Measurements from ENCODE around the gene CDH15.

CDH15 gene

DNA sequence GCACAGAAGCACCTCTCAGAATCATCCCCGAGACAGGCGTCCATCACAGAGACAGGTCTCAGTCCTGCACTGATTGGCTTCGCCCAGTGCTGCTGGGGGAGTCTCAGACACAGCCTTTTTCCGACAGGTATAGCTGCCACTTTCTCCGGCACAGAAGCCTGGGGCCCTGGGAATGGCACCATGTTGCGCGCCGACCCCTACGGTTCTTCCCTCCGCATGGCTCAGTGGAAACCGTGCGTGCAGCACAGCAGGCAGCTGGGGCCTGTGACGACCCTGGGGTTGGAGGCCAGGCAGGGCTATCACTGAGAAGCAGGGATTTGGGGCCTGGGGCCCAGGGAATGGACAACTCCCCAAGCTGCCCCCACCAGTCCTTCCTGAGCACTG lies 29.7 kb upstream of the CDH15 start:
- DNase-seq, result no peak

DNA sequence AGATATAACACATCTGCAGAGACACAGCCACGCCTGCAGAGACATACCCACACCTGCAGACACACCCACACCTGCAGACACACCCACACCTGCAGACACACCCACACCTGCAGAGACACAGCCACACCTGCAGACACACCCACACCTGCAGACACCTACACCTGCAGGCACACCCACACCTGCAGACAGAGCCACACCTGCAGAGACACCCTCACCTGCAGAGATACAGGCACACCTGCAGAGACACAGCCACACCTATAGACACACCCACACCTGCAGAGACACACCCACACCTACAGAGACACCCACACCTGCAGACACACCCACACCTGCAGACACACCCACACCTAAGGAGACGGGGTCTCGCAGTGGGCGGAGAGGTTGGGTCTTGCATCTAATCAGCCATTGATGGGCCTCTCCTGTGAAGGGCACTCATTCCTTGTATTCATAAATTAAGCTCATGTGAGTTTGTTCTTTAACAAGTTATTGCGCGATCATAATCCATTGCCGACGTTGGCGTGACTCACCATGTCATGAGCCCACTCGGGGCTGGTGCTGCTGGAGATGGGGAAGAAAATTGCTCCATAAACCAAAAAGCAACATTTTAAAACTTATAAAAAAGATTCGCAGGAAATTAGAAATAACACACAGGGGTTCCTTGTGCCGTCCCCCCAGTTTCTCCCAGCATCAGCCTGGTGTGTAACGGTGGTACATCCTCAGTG lies 28.9 kb upstream of the CDH15 start:
- DNase-seq, result no peak

DNA sequence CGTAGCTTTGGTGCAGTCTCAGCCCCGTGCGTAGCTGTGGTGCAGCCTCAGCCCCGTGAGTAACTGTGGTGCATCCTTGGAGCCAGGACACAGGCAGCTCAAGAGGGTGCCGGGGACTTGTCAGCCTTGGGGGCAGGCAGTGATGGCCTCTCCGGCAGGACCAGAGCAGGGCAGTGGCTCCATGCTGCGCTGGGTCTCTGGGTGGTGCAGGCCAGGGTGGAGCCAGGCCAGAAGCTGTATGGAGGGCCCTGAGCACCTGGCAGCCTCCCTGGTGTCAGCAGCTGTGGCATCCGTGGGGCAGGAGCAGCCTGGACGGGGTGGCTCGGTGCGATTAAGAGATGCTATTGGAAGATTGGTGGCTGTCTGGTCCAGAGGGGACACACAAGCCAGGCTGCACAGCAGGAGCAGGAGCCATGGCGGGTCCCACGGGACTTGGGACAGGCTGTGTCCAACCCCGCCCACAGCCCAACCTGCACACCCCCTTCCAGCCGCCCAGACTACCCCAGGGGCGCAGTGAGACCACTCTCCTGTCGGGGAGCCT lies 28.3 kb upstream of the CDH15 start:
- no peak for DNase-seq

DNA sequence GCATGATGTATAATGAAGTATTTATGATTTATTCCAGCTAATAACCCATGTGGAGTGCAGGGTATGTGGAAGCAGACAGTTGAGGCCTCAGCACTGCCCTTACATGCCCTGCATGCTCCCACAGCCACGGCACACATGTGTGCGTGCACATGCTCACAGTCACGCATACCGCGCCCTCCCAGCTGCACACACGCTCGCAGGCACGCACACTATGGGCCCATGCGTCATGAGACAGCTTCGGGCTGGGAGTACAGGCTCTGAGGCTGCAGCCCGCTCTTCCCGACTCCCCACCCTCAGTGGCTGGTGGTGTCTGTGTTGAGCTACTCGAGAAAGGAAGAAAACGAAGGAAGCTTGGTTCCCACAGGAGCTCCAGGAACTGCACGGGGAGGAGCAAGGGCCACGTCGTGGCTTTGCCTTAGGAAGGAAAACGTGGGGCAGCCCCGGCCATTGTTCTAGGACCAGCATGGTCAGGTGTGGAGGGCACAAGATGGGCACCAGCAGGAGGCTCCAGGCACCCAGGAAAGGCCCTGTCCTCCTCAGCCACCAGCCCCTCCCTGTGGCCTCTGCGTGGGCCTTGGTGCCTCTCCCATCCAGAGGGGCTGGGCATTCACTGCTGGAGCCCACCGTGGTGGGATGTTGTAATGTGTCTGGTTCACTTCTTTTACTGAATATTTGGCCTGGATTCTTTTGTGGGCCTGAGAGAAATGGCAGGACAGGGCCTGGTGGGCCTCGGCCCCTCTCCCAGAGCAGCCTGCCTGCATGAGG lies 27.5 kb upstream of the CDH15 start:
- no peak for DNase-seq

DNA sequence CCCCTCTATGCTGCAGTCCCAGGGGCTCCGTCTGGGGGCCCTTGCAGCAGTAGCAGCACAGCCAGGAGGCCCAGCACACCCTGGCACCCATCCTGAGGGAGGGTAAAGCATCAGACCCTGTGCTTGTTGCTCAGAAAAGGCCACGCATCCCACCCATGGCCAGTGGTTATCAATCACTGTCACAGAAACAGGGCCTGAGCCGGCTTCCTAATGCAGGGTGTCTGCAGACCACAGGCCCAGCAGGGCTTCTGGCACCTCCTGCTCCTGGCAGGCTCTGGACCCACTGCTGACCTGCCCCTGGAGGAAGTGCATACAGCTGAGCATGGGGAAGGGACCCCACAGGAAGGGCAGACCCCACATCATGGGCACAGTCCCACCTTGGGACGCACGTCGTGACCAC lies 26.9 kb upstream of the CDH15 start:
- DNase-seq, result no peak

DNA sequence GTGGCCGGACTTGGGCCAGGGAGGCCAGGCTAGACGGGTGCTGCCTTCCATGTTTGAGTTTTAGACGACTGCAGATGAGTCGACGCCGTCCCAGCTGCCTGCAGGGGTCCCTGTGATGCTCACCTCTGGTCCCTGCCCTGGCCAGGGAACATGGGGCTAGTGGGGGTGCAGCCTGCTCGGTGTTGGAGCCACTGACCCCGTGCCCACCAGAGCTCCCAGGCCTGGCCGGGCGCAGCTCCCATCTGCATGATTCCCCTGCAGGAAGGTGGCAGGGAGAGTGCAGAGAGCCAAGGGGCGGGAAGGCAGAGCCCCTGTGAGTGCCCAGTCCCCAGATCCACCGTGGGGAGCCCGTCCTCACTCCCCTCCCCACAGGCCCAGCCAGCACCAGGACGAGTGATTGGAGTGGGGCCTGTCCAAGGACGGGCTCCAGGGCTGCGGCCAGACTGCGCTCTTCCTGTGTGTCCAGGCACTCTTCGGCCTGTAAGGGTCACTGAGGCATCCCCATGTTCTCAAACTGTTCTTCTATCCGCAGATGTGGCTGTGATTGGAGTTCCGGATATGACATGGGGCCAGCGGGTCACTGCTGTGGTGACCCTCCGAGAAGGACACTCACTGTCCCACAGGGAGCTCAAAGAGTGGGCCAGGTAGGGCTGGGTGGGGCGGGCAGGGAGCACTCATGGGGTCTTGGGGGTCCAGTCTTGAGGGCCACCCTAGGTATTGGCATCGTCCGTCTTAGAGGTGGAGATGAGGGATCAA lies 26.0 kb upstream of the CDH15 start:
- no peak for DNase-seq

DNA sequence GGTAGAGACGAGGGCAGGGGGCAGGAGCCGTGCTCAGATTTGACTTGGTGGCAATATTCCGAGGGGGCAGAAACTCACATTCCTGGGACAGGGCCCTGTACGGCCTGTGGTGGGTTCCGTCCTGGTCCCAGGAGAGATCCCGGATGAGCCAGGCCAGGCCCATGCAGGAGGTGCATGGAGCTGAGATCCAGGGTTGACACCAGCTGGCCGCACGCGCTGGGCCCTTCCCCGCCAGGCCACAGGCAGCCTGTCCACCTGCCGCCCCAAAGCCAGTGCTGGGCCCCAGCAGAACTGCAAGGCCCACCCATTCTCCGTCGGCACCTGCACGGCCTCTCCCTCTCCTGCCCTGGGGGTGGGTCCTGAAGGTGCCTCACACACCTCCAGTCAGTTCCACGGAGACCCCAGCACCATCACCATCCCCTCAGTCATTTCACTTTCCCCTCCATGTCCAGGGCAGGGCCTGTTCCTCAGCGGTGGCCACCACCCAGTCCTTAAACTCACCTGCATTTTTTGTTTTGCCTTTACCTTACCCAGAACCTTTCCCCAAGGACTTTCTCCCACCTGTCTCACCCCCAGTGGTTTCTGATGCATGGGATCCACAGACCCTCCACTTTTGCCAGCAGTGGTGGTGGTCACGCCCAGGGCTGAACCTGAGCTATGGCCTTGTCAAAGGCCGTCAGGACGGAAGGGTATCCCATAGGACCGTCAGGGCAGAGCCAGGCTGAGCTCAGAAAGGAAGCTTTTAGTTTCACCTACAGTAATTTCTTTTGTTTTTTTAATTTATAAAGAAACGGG lies 25.1 kb upstream of the CDH15 start:
- no peak for DNase-seq

DNA sequence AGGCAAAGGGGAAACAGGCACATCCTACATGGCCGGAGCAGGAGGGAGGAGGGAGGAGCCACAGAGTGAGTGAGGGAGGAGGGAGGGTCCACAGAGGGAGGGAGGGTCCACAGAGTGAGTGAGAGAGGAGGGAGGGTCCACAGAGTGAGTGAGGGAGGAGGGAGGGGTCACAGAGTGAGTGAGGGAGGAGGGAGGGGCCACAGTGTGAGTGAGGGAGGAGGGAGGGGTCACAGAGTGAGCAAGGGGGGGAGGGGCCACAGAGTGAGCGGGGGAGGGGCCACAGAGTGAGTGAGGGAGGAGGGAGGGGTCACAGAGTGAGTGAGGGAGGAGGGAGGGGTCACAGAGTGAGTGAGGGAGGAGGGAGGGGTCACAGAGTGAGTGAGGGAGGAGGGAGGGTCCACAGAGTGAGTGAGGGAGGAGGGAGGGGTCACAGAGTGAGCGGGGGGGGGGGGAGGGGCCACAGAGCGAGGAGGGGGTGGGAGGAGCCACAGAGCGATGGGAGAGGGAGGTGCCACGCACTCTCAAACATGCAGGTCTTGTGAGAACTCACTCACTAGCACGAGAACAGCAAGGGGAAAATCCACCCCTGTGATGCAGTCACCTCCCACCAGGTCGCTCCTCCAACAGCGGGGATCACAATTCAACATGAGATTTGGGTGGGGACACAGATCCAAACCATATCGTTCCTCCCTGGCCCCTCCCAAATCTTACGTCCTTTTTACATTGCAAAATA lies 24.3 kb upstream of the CDH15 start:
- no peak for DNase-seq

DNA sequence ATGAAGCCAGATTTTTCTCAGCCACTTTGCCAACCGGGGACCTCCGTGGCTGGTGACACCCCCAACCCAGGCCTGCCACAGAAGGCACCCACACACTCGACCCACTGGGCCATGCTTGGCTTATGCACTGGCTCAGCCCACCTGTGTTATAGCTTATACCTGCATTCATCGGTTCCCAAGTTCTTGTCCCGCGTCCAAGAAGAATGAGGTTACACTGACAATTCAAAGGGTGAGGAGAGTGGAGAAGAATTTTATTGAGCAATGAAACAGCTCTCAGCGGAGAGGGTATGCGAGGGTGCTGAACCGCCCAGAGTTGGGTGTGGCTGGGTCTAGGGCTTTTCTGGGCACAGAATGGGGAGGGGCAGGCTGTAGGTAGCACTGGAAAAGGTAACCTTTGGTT lies 22.2 kb upstream of the CDH15 start:
- no peak for DNase-seq

DNA sequence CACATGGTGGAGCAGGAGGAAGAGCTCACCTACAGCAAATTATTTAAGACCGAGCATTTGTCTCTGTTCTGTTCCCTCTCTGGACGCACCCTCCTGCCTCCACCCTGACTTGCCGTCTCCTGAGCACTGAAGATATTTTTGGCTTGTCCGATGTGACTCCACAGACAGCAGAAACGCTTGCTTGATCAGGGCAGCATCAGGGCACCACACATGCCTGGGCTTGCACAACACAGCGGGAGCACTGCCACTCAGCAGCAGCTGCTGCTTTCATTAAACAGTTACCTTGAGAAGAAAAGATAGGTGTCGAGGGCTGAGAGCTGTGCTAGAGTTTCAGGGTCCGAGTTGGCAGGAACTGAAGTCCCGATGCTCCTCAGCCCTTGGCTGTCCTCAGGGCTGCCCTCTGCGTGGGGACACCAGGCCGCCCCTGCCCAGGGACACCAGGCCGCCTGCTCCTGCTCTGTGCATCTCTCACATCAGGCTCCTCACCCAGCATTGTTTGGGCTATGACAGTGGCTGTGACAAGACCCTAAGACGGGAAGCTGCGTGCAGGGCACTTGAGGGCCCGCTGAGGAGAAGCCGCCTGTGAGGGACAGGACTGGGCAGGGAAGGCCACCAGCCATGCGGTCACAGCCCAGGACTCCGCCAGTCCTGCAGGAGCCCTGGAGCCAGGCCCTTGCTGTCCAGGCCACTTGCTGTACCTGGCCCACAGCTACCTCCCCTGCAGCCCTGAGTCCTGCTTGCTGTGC lies 21.3 kb upstream of the CDH15 start:
- DNase-seq, result no peak

DNA sequence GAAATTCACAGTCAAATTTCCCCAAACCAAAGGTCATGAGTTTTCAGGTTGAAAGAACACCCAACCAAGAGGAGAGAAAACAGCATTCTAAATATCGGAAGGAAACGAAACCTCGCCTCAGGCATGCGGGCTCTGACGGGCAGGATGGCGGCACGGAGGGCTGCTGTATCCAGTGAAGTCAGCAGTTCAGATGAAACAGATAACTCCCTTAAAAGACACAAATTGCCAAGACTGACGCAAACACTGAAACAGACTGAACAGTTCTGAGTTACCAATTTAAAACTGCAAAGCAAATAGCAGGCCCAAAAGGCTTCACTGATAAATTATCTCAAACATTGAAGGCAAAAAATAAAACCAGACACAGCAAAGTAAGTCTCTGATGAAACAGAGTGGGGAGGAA lies 20.6 kb upstream of the CDH15 start:
- no peak for DNase-seq

DNA sequence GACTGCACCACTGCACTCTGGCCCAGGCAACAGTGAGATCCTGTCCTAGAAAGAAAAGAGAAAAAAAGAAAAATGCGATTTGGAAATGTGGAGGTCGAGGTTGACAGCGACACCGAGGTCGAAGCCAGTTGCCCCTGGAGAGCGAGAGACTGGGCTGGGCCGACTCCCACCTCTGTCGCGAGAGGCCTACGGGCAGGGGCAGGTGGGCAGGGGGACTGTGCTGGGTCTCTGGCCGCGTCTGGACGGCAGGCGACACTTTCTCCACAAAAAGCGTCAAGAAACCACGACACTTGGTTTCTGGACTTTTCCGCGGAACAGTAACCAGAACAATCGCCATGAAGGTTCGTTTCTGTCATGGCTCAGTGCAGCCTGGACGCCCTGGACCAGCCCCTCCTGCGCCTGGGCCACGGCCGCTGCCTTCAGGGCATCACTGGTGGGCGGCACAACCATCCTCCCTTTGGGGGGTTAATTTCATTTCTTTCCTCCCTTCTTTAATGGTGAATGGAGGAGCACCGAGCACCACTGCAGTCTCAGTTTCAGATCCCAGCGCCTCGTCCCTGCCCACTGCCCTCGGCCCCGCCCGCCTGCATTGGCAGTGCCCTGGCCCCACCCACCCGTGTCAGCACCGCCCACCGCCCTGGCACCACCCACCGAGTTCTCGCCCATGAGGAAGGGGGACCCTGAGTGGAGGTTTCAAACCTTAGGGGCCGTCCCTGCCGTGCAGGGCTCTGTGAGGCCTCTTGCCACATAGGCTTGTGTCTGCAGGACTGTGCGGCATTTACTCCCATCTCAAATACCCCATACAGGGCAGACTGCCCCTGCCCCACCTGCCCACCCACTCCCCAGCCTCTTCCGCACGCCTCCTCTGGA lies 18.5 kb upstream of the CDH15 start:
- no peak for DNase-seq

DNA sequence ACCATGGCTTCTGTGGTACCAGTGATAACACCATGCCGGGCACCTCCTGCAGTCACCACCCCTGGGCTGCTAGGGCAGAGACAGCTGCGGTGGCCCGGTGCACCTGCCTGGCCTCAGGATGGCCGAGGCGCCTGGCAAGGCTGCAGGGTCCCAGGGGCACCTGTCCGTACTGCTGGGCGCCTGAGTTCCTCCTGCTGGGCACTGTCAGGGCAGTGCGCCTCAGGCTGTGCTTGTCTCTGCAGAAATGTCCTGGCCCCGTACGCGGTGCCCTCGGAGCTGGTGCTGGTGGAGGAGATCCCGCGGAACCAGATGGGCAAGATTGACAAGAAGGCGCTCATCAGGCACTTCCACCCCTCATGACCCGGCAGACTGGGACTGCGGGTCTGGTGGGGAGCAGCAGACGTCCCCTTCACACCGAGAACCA lies 17.7 kb upstream of the CDH15 start:
- DNase-seq, result no peak

DNA sequence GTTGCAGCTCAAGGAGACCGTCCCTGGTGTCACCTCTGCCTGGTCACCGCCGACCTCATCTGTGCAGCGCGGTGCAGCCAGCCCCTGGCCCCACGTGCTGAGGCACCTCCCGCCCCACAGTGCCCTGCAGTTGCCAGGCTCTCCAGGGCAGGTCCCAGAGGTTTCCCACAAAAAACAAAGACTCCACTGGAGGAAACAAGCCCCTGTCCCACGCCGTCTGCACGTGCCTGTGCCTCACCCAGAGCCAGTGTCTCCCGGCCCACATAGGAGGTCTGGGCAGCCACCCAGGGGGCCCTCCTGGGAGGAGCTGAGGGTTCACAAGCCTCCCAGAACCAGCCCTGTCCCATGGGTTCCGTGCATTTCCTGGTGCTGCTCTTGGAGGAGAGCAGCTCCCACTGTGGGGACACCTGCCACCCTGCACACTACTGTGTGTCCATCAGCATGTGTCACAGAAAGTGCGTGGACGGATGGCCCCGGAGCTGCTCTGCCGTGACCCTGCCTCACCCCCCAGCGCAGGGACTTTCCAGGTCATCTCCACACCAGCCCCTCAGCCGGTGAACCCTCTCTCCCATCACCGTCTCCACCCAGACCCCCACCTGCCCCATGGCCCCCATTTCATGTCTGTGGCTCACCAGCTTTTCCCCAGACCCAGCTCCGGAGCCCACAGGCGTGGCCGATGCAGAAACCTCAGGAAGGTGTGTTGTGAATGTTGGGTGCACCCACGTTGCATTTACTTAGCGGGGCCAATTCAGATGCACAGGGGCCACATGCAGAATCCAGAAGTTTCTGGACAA lies 17.0 kb upstream of the CDH15 start:
- no peak for DNase-seq

DNA sequence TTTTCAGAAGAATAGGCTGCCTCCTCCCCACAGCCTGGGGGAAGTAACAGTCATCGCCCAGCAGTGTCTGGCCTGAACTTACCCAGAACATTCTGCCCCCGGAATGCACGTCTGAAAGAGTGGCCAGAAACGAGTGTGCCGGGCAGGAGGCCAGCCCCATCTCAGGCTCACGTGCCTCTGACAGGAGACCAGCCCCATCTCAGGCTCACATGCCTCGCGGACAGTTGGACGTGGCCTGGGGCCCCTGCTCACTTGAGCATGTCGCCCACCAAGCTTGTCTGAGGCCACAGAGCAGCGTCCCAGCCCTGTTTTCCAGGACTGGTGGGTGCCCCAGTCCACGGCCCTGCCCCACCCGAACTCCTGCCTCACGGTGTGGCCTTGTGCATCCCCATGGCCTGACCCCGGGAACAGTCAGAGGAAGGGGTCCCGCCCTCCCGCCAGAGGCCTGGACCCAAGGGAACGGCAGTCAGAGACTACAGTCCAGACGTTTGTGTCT lies 16.3 kb upstream of the CDH15 start:
- DNase-seq, result peak; percentile 80

DNA sequence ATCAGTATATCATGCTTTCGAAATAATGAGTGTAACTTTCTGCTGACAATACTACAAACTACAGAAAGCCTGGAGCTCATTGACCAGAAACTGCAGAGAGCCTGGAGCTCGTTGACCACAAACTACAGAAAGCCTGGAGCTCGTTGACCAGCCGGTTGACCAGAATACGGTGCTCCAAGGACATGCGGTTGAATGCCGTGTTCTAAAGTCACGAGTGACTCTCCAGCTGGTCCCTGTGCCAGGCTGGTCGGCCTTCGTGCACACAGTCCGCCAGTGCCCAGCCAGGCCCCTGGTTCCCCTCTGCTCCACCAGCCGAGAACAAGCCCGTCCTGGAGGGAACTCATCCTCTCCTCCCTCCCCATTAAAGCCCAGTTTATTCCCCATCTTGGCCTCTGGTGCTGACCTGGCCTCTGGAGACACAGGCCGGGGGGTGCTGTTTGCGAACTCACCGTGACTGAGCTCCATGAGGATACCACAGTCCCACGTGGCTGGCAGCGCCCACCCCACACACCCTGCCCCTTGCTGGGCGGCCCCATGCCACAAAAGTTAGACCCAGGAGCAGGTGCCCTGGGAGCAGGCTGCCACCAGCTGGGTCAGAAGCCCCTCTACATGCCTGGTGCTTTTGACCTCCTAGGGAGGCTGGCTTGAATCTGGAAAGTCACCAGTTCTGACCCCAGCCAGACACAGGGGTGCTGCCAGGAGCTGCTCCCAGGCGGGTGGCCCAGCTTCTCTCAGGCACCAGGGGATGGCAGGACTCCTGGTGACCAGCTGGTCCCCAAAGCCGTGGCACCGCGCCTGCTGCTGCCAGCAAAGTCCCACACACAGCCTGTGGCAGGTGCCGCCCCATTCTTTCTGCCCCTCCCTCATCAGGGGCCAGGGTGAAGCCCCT lies 15.5 kb upstream of the CDH15 start:
- DNase-seq, result no peak

DNA sequence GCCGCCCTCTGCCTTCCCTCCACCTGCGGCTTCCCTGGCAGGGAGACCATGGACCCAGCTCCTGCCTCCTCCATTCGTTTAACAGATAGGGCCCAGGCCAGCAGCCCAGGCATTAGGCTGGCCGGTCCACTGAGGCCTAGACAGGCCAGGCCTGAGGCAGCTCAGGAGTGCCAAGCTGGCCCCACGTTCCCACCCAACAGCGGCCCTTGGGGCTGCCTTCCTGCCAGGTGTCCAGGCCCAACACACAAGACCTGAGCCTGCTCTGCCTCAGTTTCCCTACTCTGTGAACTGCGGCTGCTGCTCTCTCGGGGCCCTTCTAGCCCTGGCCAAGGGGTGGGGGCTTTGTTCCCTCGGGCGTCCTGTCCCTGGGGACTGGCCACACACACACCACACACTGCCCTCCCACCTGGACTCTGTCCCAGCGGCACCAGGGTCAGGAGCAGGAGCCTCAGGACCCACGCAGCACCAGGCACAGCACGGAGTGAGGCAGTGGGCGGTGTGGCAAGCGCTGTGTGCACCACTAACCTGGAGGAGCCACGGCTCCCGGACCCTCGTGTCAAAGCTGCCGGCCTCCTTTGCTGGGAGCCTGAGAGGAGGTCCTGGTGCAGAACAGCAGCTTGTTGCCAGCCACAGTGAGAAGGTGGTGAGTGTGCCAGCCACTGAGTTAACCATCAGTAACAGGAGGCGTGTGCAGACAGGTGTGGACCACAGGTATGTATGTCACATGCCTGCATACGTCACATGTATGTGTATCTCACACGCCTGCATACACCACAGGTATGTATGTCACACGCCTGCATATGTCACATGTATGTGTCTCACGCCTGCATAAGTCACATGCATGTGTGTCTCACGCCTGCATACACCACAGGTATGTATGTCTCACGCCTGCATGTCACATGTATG lies 14.6 kb upstream of the CDH15 start:
- no peak for DNase-seq

Data from right hindlimb (tissue), 1 donor.